Gastrocnemius medialis (tissue), 4 donors: ENCODE results near the gene CEACAM19.

Source experiments
- POLR2A ChIP-seq, 2 donors: fragments of 450-650 bp; IDR thresholded peaks; one replicate each; pipeline ENCODE4 v1.6.1; 2017; ENCODE audit warnings: antibody characterized with exemption in 2 of 2, mild to moderate bottlenecking in 2 of 2, moderate library complexity in 2 of 2
- TF ChIP-seq, protein P1 (sequence below), 5 experiments: fragments of 450-650 bp in 3 of 5; fragments of 200-600 bp in 2 of 5; sonication (generic) in 2 of 5; IDR thresholded peaks in 4 of 5; conservative IDR thresholded peaks in 1 of 5; 1 replicate in 4 of 5; 2 replicates in 1 of 5; pipeline ENCODE4 v1.5.1; 2016 to 2019; ENCODE audit warnings: antibody characterized with exemption in 5 of 5, mild to moderate bottlenecking in 3 of 5, moderate library complexity in 3 of 5

- TF ChIP-seq POLR2A (IDR thresholded peaks at IDR 0.05): no peak
- TF ChIP-seq, protein P1, sequence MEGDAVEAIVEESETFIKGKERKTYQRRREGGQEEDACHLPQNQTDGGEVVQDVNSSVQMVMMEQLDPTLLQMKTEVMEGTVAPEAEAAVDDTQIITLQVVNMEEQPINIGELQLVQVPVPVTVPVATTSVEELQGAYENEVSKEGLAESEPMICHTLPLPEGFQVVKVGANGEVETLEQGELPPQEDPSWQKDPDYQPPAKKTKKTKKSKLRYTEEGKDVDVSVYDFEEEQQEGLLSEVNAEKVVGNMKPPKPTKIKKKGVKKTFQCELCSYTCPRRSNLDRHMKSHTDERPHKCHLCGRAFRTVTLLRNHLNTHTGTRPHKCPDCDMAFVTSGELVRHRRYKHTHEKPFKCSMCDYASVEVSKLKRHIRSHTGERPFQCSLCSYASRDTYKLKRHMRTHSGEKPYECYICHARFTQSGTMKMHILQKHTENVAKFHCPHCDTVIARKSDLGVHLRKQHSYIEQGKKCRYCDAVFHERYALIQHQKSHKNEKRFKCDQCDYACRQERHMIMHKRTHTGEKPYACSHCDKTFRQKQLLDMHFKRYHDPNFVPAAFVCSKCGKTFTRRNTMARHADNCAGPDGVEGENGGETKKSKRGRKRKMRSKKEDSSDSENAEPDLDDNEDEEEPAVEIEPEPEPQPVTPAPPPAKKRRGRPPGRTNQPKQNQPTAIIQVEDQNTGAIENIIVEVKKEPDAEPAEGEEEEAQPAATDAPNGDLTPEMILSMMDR (IDR thresholded peaks at IDR 0.05 in 4 of 5, conservative IDR thresholded peaks at IDR 0.05 in 1 of 5): no peak
Observed at GRCh38 chr19:44681992-44682790, 10.9 kb downstream of the CEACAM19 start.
